ENCODE measurements around the gene SDC1.

- TF ChIP-seq CTCF (conservative IDR thresholded peaks at IDR 0.05 in 1 of 2, IDR thresholded peaks at IDR 0.05 in 1 of 2; ENCODE audit: extremely low read depth in 1 of 2, insufficient read depth in 1 of 2, low read depth in 1 of 2, low read length in 2 of 2) (no peak), EZH2 (IDR thresholded peaks at IDR 0.05; ENCODE audit: borderline replicate concordance, low read length) (no peak)
These were observed 8.6 kb downstream of the SDC1 start for GRCh38 chr2:20216130-20217025.

Data from mammary epithelial cell (primary cell).